Rectal smooth muscle tissue (tissue), 1 donor: ENCODE measurements around the gene METTL4.

Source experiments
- H3K27ac ChIP-seq: one replicate; pipeline ENCODE4 v1.7.0; 2013; ENCODE audit warnings: low read depth, low read length, inconsistent platforms
- H3K27me3 ChIP-seq: one replicate; pipeline ENCODE4 v1.7.0; 2013; ENCODE audit warnings: low read length; ENCODE audit not compliant: control insufficient read depth, insufficient read depth
- H3K36me3 ChIP-seq: one replicate; pipeline ENCODE4 v1.7.0; 2013; ENCODE audit warnings: low read length; ENCODE audit not compliant: control insufficient read depth, insufficient read depth
- H3K4me1 ChIP-seq: one replicate; pipeline ENCODE4 v1.7.0; 2013; ENCODE audit warnings: low read length; ENCODE audit not compliant: control insufficient read depth, insufficient read depth
- H3K4me3 ChIP-seq: one replicate; pipeline ENCODE4 v1.7.0; 2013; ENCODE audit warnings: low read length
- H3K9ac ChIP-seq: one replicate; pipeline ENCODE4 v1.7.0; 2013; ENCODE audit warnings: low read length

The METTL4 gene

GRCh38 chr18:2510416-2510815, 60.9 kb downstream of the METTL4 start:
- Histone ChIP-seq H3K9ac (no peak overlapping the region), H3K4me3 (no peak overlapping the region), H3K4me1 (no peaks in the 10 kb centered on the region), H3K27ac (no peak overlapping the region), H3K36me3 (no peaks in the 10 kb centered on the region), H3K27me3 (no peaks in the 10 kb centered on the region)

GRCh38 chr18:2508678-2509077, 62.6 kb downstream of the METTL4 start:
- no peaks in the 10 kb centered on the region for H3K4me1 ChIP-seq
- no peak overlapping the region for H3K4me3 ChIP-seq
- H3K27me3 ChIP-seq, result no peaks in the 10 kb centered on the region
- H3K36me3 ChIP-seq, result no peaks in the 10 kb centered on the region
- no peak overlapping the region for H3K9ac ChIP-seq
- H3K27ac ChIP-seq, result no peak overlapping the region

DNA sequence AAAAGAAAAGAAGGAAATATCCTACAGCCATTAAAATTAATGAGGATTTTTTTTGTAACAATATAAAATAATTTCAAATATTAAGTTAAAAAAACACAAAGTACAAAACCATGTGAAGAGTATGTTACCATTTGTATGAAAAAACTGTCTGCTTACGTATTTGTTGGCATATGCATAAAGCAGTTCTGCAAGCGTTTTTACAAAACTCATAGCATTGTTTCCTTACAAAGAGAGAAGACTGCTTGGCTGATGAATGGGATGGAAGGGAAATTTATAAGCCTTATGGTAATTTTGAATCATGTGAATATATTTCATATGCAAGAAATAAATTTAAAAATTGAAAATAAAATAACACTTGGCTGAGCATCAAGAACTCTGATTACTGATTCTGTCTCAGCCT, 63.1 kb downstream of the METTL4 start:
- H3K36me3 ChIP-seq, result no peaks in the 10 kb centered on the region
- H3K27ac ChIP-seq, result no peak overlapping the region
- H3K4me3 ChIP-seq, result no peak overlapping the region
- H3K27me3 ChIP-seq, result no peaks in the 10 kb centered on the region
- no peaks in the 10 kb centered on the region for H3K4me1 ChIP-seq
- H3K9ac ChIP-seq, result no peak overlapping the region

DNA sequence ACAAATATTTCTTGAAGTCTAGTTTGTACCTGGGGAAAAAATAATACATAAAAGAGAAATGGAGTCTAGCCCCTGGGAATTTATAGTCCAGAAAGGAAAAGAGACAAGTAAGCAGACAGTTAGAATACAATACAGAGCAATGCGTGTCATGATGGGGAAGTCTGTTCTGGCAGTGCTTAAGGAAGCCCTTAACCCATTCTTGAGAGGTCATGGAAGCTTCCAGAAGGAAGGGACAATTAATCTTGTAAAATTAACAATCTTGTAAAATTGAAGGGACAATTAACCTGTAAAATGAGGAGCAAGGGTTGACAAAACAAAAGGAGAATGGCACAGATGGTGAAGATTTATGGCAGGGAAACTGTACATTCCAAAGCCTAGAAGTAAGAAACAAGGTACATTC, 66.7 kb downstream of the METTL4 start:
- Histone ChIP-seq H3K27ac (no peak overlapping the region), H3K27me3 (no peaks in the 10 kb centered on the region), H3K9ac (no peak overlapping the region), H3K36me3 (no peaks in the 10 kb centered on the region), H3K4me3 (no peak overlapping the region), H3K4me1 (no peaks in the 10 kb centered on the region)

DNA sequence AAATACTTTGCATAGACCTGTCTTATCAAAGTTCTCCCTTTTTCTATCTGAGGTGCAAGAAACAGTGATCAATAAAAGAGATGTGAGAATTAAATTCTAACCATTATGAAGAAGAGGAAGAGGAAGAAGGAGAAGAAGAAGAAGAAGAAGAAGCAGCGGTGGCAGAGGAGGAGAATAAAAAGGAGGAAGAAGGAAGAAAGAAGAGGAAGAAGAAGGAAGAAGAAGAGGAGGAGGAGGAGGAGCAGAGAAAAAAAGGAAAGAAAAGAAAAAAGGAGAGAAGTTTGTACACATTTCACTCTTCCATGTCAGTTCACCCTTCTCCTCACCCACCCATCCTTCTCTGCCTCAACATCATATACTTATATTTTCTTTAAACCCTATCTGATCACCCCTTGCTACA, 68.4 kb downstream of the METTL4 start:
- H3K4me3 ChIP-seq, result no peak overlapping the region
- H3K36me3 ChIP-seq, result no peaks in the 10 kb centered on the region
- no peaks in the 10 kb centered on the region for H3K27me3 ChIP-seq
- H3K27ac ChIP-seq, result no peak overlapping the region
- no peak overlapping the region for H3K9ac ChIP-seq
- H3K4me1 ChIP-seq, result no peaks in the 10 kb centered on the region

GRCh38 chr18:2502394-2502793, 68.9 kb downstream of the METTL4 start:
- Histone ChIP-seq H3K27me3 (no peaks in the 10 kb centered on the region), H3K4me1 (no peaks in the 10 kb centered on the region), H3K36me3 (no peaks in the 10 kb centered on the region), H3K4me3 (no peak overlapping the region), H3K27ac (no peak overlapping the region), H3K9ac (no peak overlapping the region)

DNA sequence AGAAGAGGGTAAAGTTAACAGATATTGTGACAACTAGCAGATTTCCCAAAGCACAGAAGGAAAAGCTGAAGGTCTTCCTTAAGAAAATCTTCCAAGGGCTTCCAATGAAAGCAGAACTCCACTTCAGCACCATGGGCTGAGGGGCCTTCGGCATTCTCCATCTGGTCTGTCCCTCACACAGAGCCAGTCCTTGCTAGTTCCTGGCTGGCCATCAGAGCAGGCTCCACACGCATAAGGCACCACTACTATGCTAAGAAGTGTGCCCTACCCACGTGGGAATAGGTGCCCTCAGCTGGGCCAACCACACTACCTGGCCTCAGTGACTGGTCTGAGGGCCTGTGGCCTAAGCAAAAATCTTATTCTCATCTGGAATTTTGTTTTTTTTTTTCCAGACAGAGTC, 73.5 kb downstream of the METTL4 start:
- no peaks in the 10 kb centered on the region for H3K27me3 ChIP-seq
- no peaks in the 10 kb centered on the region for H3K36me3 ChIP-seq
- H3K27ac ChIP-seq, result no peak overlapping the region
- no peaks in the 10 kb centered on the region for H3K4me1 ChIP-seq
- no peak overlapping the region for H3K4me3 ChIP-seq
- no peak overlapping the region for H3K9ac ChIP-seq

DNA sequence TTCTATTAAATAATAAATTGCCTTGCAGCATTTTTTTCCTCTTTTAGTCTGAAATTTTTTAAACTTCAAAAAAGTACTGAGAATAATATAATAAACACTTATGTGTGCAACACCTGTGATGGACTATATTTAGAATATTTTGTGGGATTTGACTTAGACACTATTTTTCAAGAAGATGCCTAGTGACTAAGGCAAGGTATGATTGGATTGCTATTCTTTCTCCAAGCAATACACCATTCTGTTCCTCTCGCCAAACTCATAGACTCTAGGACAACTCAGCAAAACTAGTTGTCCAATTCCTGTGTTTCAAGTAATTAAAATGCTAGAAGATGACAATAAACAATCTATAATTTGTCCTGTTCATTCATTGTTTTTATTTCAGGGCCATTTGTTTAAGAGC, 75.9 kb downstream of the METTL4 start:
- Histone ChIP-seq H3K27me3 (no peaks in the 10 kb centered on the region), H3K4me1 (no peaks in the 10 kb centered on the region), H3K36me3 (no peaks in the 10 kb centered on the region), H3K4me3 (no peak overlapping the region), H3K27ac (no peak overlapping the region), H3K9ac (no peak overlapping the region)

DNA sequence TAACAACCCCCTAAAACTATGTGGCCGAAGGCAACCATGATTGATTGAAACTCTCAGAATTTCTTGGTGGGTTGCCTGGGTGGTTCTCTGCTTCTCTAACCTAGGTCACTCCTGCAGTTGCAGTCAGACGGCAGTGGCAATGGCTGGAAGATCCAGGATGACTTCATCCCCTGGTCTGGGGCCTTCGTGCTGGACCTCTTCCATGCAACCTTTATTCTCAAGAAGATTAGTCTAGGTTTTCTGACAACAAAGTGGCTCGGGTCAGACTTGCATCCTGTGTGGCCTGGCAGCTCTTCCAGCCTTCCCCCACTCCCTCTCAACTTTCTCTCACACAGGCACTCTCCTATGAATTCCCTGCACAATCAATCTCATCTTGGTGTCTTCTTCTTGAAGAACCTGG, 76.4 kb downstream of the METTL4 start:
- no peaks in the 10 kb centered on the region for H3K27me3 ChIP-seq
- no peak overlapping the region for H3K9ac ChIP-seq

More for the DNA sequence above, 76.4 kb downstream of the METTL4 start:
- H3K4me3 ChIP-seq, result no peak overlapping the region
- H3K4me1 ChIP-seq, result no peaks in the 10 kb centered on the region
- no peaks in the 10 kb centered on the region for H3K36me3 ChIP-seq
- no peak overlapping the region for H3K27ac ChIP-seq
